ENCODE results near the gene UFD1. TPM values are rescaled to one million over a fixed set of nuclear protein-coding genes. Genes with fewer than 3 reads are reported as not detected.

Gene UFD1
- polyA plus RNA-seq, 1 of the 3 experiments (the other 2 are of a cell fraction): 111 TPM

DNA sequence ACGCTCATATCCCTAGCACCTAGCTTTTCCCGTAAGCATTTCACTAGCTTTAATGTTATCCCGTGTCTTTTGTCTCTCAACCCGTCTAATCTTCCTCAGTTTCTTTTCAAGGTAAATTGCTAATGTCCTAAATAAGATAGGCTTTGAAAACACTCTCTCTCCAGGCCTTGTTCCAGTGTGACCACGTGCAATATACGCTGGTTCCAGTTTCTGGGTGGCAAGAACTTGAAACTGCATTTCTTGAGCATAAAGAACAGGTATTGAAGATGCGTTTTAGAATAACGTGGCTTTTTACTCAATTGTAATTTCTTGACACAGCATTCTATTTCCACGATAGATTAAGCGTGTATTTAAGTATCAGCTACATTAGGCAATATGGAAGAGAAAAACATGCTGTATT is 1.8 kb upstream of the UFD1 start:
- Histone ChIP-seq H3K27me3 (ENCODE audit: insufficient read depth) (no peaks in the 10 kb centered on the region), H3K79me2 (ENCODE audit: insufficient read depth) (peaks cover 56% of the 10 kb centered on the region), H2AFZ (ENCODE audit: low read depth) (no peak overlapping the region), H3K4me1 (ENCODE audit: control insufficient read depth in 1 of 2, insufficient read depth in 2 of 2, low read depth in 1 of 2, low read length in 1 of 2) (peaks cover 5 to 16% of the 10 kb centered on the region in 2 experiments; a peak in 3 of 4 replicates), H3K9me2 (no peaks in the 10 kb centered on the region), H3K27ac (ENCODE audit: low read depth in 2 of 2, low read length in 1 of 2) (no peak overlapping the region), H3K36me3 (replicated peaks in 1 of 2; ENCODE audit: control insufficient read depth in 1 of 2, insufficient read depth in 2 of 2, low read length in 1 of 2) (peaks cover 11% of the 10 kb centered on the region in 2 experiments), H3F3A (replicated peaks; ENCODE audit: insufficient read depth) (peaks cover 4% of the 10 kb centered on the region), H3K9ac (peak overlapping the region; percentile 91; the same call in 1 of the 2 replicates), H3K4me2 (peak overlapping the region; percentile 80; the same call in 1 of the 2 replicates), H4K20me1 (ENCODE audit: insufficient read depth) (peaks cover 26% of the 10 kb centered on the region), H3K9me3 (no peaks in the 10 kb centered on the region), H3K4me3 (ENCODE audit: low read depth in 2 of 2, low read length in 1 of 2) (peak overlapping the region; percentile 94 to 95; a peak in 3 of 4 replicates)
- POLR2A ChIA-PET: no interaction called here
- no peak for DNase-seq
- 48% methylated on average over 10 of the region's 10 CpGs for WGBS (ENCODE audit: low lambda C conversion rate)
- TF ChIP-seq CHD2 (IDR thresholded peaks at IDR 0.05; ENCODE audit: low read length, partially characterized antibody): no peak
- no peak for TF ChIP-seq TAF1 (IDR thresholded peaks at IDR 0.05; ENCODE audit: borderline replicate concordance, low read depth, low read length)
- CTCF ChIA-PET: interaction anchor here (3.0 kb wide), 1 partner anchor 149 kb away, joined by 17 read pairs; no protein-coding TSS in a partner anchor

DNA sequence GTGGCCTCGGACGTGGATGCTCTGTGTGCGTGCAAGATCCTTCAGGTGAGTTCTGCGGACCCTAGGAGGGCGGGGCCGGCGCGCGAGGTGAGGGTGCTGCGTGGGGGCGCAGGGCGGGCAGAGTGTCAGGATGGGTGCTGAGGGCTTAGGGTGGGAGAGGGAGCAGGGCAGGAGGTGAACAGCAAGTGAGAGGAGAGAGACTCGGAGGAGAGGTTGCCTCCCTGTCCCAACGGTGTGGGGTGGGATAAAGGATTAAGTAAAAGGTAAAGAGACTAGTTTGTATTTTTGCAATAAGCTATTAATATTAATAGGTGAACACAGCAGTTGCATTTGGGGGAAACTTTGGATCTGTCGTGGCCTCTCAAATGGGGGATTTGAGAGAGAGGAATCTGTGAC is 1.2 kb upstream of the UFD1 start:
- no peak for DNase-seq
- H2AFZ ChIP-seq (ENCODE audit: low read depth): peak overlapping the region; percentile 89
- POLR2A ChIA-PET: interaction anchor here (1.0 to 1.5 kb wide), 2 partner anchors 49 to 72 kb away, joined by 4 to 7 read pairs; partner anchors contain the start of gene HIRA
- no peaks in the 10 kb centered on the region for H3K27me3 ChIP-seq (ENCODE audit: insufficient read depth)
- H3K9ac ChIP-seq: peak overlapping the region; percentile 91; the same call in 1 of the 2 replicates
- H4K20me1 ChIP-seq (ENCODE audit: insufficient read depth): peaks cover 30% of the 10 kb centered on the region
- peak overlapping the region; percentile 94 to 95 for H3K4me3 ChIP-seq (ENCODE audit: low read depth in 2 of 2, low read length in 1 of 2)
- H3K36me3 ChIP-seq (replicated peaks in 1 of 2; ENCODE audit: control insufficient read depth in 1 of 2, insufficient read depth in 2 of 2, low read length in 1 of 2): peaks cover 11 to 12% of the 10 kb centered on the region in 2 experiments
- no peaks in the 10 kb centered on the region for H3K9me3 ChIP-seq
- WGBS (ENCODE audit: low lambda C conversion rate): under 1% methylated on average over 11 of the region's 15 CpGs
- H3K27ac ChIP-seq (ENCODE audit: low read depth in 2 of 2, low read length in 1 of 2): no peak overlapping the region
- H3K4me1 ChIP-seq (ENCODE audit: control insufficient read depth in 1 of 2, insufficient read depth in 2 of 2, low read depth in 1 of 2, low read length in 1 of 2): peaks cover 5 to 16% of the 10 kb centered on the region in 2 experiments; a peak in 3 of 4 replicates
- H3K9me2 ChIP-seq: no peaks in the 10 kb centered on the region
- CTCF ChIA-PET: interaction anchor here (1.0 to 3.0 kb wide), 4 partner anchors 150 to 336 kb away, joined by 3 to 17 read pairs (median 5); partner anchors contain the start of gene ESS2
- H3F3A ChIP-seq (replicated peaks; ENCODE audit: insufficient read depth): peaks cover 4% of the 10 kb centered on the region
- no peak for TF ChIP-seq YY1 (IDR thresholded peaks at IDR 0.05; ENCODE audit: low read depth)
- TF ChIP-seq, protein P1, sequence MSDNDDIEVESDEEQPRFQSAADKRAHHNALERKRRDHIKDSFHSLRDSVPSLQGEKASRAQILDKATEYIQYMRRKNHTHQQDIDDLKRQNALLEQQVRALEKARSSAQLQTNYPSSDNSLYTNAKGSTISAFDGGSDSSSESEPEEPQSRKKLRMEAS (IDR thresholded peaks at IDR 0.05; ENCODE audit: low read depth): no peak
- TF ChIP-seq GABPA (IDR thresholded peaks at IDR 0.05; ENCODE audit: low read depth): no peak
- no peak for TF ChIP-seq FOXJ3 (CRISPR knock-in tag; IDR thresholded peaks at IDR 0.05)
- TF ChIP-seq GATA2 (CRISPR knock-in tag; IDR thresholded peaks at IDR 0.05): no peak
- H3K79me2 ChIP-seq (ENCODE audit: insufficient read depth): peaks cover 63% of the 10 kb centered on the region
- H3K4me2 ChIP-seq: peak overlapping the region; percentile 80

DNA sequence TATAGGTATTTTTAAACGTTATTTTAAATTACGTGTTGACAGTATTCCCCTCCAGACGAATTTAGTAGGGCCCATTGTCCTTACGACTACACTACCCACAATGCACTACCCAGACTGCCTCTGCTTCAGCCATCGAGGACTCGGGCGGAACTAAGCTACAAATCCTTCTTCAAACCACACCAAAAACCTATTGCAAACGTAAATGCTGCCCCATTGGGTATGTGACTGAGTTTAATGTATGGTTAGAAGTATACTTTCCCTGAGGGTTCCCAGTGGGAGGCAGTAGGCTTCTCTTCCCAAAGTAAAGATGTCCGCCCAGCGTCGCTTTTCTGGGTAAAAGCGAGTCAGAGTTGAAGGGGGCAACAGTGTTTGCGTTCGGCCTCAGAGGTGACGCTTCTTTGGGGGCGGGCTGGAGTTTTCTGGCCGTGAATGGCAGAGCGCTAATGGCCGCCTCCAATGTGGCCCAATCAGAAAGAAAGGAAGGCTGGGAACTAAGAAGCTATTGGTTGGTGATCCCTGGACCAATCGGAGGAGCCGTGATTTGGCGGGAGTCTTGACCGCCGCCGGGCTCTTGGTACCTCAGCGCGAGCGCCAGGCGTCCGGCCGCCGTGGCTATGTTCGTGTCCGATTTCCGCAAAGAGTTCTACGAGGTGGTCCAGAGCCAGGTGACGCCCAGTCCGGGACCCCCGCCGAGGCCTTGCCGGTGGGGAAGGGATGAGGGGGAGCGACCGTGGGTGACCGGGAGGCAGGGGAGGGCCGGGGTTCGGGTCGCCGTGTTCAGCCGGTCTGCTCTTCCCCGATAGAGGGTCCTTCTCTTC is 571 bp upstream of the UFD1 start, which contains the start of gene CDC45:
CDC45 (plus strand) TSS at position 566 of the 818 bp plus-strand sequence; CDS start at position 615, 49 bp downstream.
- no peaks in the 10 kb centered on the region for H3K9me2 ChIP-seq
- H3K9ac ChIP-seq: peak within 1 kb of the TSS; percentile 91
- peaks cover 11 to 17% of the 10 kb centered on the region in 2 experiments for H3K36me3 ChIP-seq (replicated peaks in 1 of 2; ENCODE audit: control insufficient read depth in 1 of 2, insufficient read depth in 2 of 2, low read length in 1 of 2)
- no peaks in the 10 kb centered on the region for H3K9me3 ChIP-seq
- H4K20me1 ChIP-seq (ENCODE audit: insufficient read depth): peaks cover 34% of the 10 kb centered on the region
- DNase-seq: peak; percentile 95
- peak within 1 kb of the TSS; percentile 94 to 95 for H3K4me3 ChIP-seq (ENCODE audit: low read depth in 2 of 2, low read length in 1 of 2)
- peaks cover 5 to 16% of the 10 kb centered on the region in 2 experiments; a peak in 3 of 4 replicates for H3K4me1 ChIP-seq (ENCODE audit: control insufficient read depth in 1 of 2, insufficient read depth in 2 of 2, low read depth in 1 of 2, low read length in 1 of 2)
- CTCF ChIA-PET: interaction anchor here (0.9 to 3.0 kb wide), 5 partner anchors 8 to 335 kb away, joined by 3 to 17 read pairs (median 3); partner anchors contain the start of gene ESS2
- peaks cover 69% of the 10 kb centered on the region for H3K79me2 ChIP-seq (ENCODE audit: insufficient read depth)
- 1% methylated on average over 22 of the region's 50 CpGs for WGBS (ENCODE audit: low lambda C conversion rate)
- POLR2A ChIA-PET: interaction anchor here (0.5 to 1.5 kb wide), 5 partner anchors 9 to 194 kb away, joined by 3 to 7 read pairs (median 4); partner anchors contain the start of gene HIRA
- peaks cover 4% of the 10 kb centered on the region for H3F3A ChIP-seq (replicated peaks; ENCODE audit: insufficient read depth)
- H3K27me3 ChIP-seq (ENCODE audit: insufficient read depth): no peaks in the 10 kb centered on the region
- H3K27ac ChIP-seq (ENCODE audit: low read depth in 2 of 2, low read length in 1 of 2): peak within 1 kb of the TSS; percentile 95 to 99
- peak within 1 kb of the TSS; percentile 80 for H3K4me2 ChIP-seq
- peak within 1 kb of the TSS; percentile 89 for H2AFZ ChIP-seq (ENCODE audit: low read depth)
- peak; percentile 94 for TF ChIP-seq SIN3A (IDR thresholded peaks at IDR 0.05; ENCODE audit: borderline replicate concordance, low read depth, low read length)
- TF ChIP-seq, protein P2, sequence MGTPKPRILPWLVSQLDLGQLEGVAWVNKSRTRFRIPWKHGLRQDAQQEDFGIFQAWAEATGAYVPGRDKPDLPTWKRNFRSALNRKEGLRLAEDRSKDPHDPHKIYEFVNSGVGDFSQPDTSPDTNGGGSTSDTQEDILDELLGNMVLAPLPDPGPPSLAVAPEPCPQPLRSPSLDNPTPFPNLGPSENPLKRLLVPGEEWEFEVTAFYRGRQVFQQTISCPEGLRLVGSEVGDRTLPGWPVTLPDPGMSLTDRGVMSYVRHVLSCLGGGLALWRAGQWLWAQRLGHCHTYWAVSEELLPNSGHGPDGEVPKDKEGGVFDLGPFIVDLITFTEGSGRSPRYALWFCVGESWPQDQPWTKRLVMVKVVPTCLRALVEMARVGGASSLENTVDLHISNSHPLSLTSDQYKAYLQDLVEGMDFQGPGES (IDR thresholded peaks at IDR 0.05; ENCODE audit: low read depth, low read length): peak; percentile 42; the same call in 1 of the 2 replicates
- no peak for TF ChIP-seq NFIC (IDR thresholded peaks at IDR 0.05; ENCODE audit: borderline replicate concordance)
- no peak for TF ChIP-seq RCOR1 (IDR thresholded peaks at IDR 0.05; ENCODE audit: low read length)
- no peak; the same call in 1 of the 2 replicates for TF ChIP-seq TAF1 (IDR thresholded peaks at IDR 0.05; ENCODE audit: borderline replicate concordance, low read depth, low read length)
- TF ChIP-seq, protein P3, sequence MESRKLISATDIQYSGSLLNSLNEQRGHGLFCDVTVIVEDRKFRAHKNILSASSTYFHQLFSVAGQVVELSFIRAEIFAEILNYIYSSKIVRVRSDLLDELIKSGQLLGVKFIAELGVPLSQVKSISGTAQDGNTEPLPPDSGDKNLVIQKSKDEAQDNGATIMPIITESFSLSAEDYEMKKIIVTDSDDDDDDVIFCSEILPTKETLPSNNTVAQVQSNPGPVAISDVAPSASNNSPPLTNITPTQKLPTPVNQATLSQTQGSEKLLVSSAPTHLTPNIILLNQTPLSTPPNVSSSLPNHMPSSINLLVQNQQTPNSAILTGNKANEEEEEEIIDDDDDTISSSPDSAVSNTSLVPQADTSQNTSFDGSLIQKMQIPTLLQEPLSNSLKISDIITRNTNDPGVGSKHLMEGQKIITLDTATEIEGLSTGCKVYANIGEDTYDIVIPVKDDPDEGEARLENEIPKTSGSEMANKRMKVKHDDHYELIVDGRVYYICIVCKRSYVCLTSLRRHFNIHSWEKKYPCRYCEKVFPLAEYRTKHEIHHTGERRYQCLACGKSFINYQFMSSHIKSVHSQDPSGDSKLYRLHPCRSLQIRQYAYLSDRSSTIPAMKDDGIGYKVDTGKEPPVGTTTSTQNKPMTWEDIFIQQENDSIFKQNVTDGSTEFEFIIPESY (IDR thresholded peaks at IDR 0.05; ENCODE audit: borderline replicate concordance, low read depth): no peak
- TF ChIP-seq NRF1 (IDR thresholded peaks at IDR 0.05; ENCODE audit: low read depth, low read length): no peak
- TF ChIP-seq MEF2A (IDR thresholded peaks at IDR 0.05; ENCODE audit: borderline replicate concordance, low read depth): no peak
- TF ChIP-seq POLR2AphosphoS5 (IDR thresholded peaks at IDR 0.05; ENCODE audit: low read depth, low read length): no peak
- peak; percentile 57 for TF ChIP-seq GABPA (IDR thresholded peaks at IDR 0.05; ENCODE audit: low read depth)
- no peak for TF ChIP-seq TEAD4 (IDR thresholded peaks at IDR 0.05; ENCODE audit: borderline replicate concordance, insufficient read depth)

Measured in SK-N-SH (cell line).